HG03045 (cell line): ENCODE data around the gene KCNQ1OT1.
"Not testable (repeated sequence)": the region's sequence is repeated elsewhere in the genome, so short reads cannot be mapped to it uniquely, and the experiment has no call there.

Experiments used
- ATAC-seq: cut with Tn5 transposase; IDR thresholded peaks from one replicate; pipeline ENCODE4 v1.9.1; 2021; ENCODE audit warnings: mild to moderate bottlenecking, moderate library complexity; ENCODE audit not compliant: unreplicated experiment

KCNQ1OT1 gene

DNA sequence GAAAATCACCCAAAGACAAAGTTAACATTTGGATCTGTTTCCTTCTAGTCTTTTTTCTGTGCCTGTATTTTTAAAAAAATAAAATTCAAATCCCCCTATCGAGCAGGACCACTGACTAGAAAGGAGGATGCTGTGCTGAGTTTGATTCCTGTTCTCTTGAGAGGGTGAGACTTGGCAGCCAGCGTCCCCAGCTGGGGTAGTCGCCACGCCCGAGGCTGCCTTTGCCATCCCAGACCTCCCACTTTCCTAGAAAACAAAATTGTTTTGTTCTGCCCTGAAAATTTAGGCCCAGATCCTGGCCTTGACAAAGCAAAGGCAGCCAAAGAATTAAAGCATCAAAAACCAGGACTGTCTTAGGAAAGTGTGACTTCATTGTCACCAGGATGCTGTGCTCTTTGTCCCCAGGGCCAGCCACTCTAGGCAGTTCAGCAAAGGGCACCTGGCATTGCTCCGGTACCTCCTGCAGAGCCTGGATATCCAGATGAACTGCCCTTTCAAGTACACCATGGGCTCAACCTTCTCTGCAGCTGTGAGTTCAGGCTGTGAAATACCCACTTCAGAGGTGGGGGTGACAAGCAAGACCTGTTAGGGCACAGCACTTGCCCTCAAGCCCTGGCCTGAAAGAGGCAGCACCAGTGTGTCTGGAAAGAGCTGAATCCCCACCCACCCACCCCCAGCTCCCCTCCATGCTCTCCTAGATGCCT, 44.6 kb downstream of the KCNQ1OT1 start:
- no peak for ATAC-seq

DNA sequence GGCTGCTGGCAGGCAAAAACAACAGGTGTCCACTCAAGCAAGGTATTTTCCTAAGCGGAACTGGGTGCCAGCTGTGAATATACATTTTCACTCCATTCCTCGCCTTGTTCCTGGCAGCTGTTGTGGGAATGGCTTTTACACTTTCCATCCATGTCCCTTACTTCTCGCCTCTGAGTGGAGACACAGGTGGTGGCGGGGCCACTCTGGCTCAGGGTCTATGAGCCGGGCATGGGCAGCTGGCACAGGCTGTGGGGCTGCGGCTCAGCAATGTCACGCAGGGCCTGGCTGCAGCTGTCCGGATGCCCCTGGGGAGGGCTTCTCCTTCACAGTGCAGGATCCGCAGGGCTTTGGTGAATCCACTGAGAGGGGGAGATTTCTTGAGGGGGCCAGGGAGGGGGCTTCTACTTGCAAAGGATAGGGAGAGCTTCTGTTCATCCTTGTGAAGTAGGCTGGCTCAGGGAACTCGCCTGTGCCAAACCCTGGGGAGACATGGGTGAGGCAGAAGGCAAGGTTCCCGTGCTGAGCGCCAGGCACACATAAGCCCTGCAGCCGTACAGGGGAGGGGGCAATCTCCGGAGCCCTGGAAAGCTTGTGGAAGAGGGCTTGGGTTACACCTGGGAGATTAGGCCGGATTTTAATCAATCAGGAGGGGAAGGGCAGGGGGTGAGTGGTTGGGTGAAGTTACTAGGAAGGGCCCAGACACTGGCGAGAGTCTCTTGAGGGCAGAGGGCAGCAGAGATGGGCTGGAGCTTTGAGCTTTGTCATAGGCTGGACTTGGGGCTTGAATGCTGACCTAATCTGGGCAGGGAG, 45.7 kb downstream of the KCNQ1OT1 start:
- no peak for ATAC-seq

- no peak for ATAC-seq
Measured at GRCh38 chr11:2653198-2653551, 46.6 kb downstream of the KCNQ1OT1 start.

DNA sequence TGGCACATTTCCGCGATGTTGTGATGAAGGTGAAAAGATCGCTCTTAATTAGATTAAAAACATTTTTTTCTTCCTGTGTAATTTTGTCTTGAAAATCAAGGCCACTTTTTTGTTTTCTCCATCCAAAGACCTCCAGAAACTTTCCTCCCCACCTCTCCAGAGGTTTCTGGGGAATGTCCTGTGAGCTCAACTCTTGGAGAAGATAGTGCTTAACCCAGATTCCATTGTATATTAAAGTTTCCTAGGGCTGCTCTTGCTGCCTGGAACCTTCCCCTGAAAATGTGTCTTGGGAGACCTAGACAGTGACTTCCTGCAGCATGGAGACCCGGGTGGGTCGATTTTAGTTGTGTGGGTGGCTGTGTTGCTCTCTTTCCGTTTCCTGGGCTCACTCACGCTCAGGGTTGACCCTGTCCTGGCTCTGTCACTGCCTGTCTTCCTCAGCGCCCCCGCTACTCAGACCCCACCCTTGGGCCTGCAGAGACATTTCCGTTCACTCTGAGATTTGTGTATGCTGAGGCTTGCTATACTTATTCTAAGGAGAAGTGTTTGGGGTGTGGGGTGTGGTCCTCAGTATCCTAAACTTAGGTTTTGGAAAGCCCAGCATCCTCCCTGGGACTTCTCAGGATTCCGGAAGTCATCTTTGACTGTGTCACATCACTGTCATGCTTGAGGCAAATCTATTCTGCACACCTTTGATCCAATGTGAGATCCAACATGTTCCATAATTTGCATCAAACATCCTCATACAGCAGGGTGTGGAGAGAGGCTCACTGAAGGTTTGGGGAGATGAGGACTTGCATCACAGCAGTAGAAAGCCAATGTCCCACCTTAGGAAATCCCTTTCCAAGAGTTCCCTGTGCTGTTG, 47.2 kb downstream of the KCNQ1OT1 start:
- no peak for ATAC-seq

- ATAC-seq = no peak
Measured at GRCh38 chr11:2651826-2652271, 47.9 kb downstream of the KCNQ1OT1 start.

- ATAC-seq = no peak
Measured at GRCh38 chr11:2651054-2651617, 48.7 kb downstream of the KCNQ1OT1 start.

GRCh38 chr11:2650343-2650867, 49.4 kb downstream of the KCNQ1OT1 start:
- no peak for ATAC-seq

DNA sequence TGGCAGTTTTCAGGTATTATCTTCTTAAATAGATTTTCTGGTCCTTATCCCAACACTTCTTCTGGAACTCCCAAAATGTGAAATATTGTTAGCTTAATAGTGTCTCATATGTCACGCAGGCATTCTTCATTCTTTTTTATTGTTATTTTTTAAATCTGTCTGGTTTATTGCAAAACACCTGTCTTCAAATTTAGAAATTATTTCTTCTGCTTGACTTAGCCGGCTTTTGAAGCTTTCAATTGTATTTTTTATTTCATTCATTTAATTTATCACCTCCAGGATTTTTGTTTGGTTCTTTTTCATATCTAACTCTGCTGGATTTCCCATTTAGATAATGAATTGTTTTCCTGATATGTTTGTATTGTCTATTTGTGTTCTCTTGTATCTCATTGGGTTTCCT, 49.9 kb downstream of the KCNQ1OT1 start:
- ATAC-seq = no peak

- no peak for ATAC-seq
Measured at GRCh38 chr11:2649400-2649799, 50.4 kb downstream of the KCNQ1OT1 start.

GRCh38 chr11:2647953-2648352, 51.8 kb downstream of the KCNQ1OT1 start:
- ATAC-seq = no peak

- ATAC-seq = no peak
Measured at GRCh38 chr11:2647167-2647566, 52.6 kb downstream of the KCNQ1OT1 start.

DNA sequence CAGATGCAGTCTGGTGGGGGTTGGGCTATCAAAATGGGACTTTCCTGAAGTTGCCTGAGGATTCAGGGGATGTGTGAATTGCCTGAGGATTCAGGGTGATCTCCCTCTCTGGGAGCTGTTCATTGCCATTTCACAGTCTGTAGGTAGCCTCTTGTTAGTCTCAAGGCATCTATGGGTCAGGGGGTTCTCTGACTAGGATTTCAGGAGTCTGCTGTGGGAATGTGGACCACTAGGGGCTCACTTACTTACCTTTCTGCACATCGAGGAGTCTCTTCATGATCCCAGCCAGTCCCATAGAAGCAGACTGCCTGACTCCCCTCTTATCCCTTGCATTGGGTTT, 54.0 kb downstream of the KCNQ1OT1 start:
- ATAC-seq = no peak

DNA sequence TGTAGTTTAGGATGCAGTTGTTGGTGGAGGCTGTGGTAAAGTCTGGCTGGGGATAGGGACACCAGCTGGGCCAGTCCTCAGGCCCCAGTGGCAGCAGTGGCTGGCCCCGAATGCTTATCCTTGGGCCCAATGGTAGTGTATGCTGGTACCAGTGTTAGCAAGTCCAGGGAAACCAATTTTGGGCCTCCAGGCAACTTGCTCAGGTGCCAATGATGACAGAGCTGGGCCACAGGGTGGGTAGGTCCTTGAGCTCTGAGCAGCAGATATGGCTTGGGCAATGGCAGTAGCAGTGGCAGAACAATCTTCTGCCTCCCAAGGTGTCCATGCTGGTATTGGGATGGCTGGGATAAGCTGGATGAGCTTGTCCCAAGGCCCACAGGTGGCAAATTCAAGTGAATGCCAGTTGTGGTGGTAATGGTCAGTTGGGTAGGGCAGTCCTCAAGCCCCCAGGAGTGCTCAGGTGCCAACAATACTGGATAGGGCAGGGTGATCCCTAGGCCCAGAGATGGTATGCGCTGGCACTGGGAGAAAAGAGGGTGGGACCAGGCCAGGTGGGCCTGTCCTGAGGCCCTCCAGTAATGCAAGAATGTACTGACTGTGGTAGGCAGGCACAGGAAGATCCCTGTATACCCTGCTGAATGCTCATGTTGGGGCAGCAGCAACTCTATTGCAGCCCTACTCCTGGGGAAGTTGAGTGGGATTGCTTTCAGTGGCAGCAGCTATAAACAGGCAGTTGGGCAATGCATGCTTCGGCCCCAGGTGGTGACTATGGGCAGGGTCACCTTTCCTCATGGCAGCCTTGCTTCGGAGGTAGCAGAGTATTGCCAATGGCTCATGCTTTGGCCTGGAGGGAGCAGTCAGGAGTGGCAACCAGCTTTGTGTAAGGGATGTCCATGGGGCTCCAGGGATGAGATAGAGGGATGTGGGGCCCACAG, 54.7 kb downstream of the KCNQ1OT1 start:
- no peak for ATAC-seq

DNA sequence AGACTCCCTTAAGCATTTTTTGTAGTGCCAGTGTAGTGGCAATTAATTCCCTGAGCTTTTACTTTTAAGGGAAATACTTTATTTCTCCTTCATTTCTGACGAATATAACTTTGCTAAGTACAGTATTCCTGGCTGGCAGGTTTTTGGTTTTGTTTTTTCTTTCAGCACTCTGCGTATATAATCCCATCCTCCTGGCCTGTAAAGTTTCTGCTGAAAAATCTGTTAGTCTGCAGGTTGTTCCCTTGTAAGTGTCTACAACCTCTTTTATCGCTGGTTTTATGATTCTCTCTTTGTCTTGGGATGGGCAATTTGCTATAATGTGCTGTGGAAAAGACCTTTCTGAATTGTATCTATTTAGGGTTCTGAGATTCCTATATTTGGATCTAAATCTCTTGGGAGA, 56.0 kb downstream of the KCNQ1OT1 start:
- no peak for ATAC-seq

DNA sequence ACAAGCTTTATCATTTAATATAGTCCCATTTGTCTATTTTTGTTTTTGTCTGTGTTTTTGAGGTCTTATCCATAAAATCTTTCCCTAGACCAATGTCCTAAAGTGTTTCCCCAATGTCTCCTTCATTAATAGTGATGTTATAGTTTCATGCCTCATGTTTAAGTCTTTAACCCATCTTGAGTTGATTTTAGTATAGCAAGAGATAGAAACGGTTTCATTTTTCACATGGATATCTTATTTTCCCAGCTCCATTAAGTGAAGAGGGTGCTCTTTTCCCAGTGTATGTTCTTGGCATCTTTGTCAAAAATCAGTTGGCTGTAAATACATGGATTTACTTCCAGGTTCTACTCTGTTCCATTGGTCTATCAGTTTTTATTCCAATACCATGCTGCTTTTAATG, 58.2 kb downstream of the KCNQ1OT1 start:
- no peak for ATAC-seq

DNA sequence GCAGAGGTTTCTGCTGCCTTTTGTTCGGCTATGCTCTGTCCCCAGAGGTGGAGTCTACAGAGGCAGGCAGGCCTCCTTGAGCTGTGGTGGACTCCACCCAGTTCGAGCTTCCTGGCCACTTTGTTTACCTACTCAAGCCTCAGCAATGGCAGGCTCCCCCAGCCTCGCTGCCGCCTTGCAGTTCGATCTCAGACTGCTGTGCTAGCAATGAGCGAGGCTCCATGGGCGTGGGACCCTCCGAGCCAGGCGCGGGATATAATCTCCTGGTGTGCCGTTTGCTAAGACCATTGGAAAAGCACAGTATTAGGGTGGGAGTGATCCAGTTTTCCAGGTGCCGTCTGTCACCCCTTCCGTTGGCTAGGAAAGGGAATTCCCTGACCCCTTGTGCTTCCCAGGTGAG, 60.0 kb downstream of the KCNQ1OT1 start:
- not testable (repeated sequence) for ATAC-seq

- no peak for ATAC-seq
Measured at GRCh38 chr11:2631161-2631560, 68.6 kb downstream of the KCNQ1OT1 start.

DNA sequence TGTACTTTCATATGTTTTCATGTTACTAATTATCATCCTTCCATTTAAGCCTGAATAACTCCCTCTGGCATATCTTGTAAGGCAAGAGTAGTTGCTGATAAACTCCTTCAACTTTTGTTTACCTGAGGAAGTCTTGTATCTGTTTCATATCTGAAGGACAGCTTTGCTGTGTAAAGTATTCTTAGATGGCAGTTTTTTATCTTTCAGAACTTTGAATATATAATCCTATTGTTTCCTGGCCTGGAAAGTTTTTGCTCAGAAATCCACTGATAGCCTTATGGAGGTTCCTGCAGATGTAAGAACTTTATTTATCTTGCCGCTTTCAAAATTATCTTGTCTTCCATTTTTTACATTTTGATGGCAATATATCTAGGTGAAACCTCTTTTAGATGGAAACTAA, 69.1 kb downstream of the KCNQ1OT1 start:
- ATAC-seq = no peak

GRCh38 chr11:2625183-2625582, 74.6 kb downstream of the KCNQ1OT1 start:
- ATAC-seq = no peak

- no peak for ATAC-seq
Measured at GRCh38 chr11:2621894-2622293, 77.9 kb downstream of the KCNQ1OT1 start.
